Brain microvascular endothelial cell (primary cell): ENCODE data around the gene TMPRSS2.

ENCODE experiments used
- DNase-seq: peaks from one replicate; pipeline ENCODE4 v3.0.0-alpha.2; 2020
- H3K27ac ChIP-seq: fragments of 250-450 bp; sonication (Bioruptor Pico); 2 replicates; pipeline ENCODE4 v1.5.1; 2020; ENCODE audit warnings: mild to moderate bottlenecking, moderate library complexity
- H3K27me3 ChIP-seq: fragments of 250-450 bp; sonication (Bioruptor Pico); replicated peaks from 2 replicates; pipeline ENCODE4 v1.5.1; 2020; ENCODE audit warnings: mild to moderate bottlenecking
- H3K36me3 ChIP-seq: fragments of 250-450 bp; sonication (Bioruptor Pico); replicated peaks from 2 replicates; pipeline ENCODE4 v1.5.1; 2020; ENCODE audit warnings: mild to moderate bottlenecking
- H3K4me3 ChIP-seq: 2 replicates; pipeline ENCODE4 v1.5.1; 2011; ENCODE audit warnings: low read depth, mild to moderate bottlenecking, control low read depth, low read length, moderate library complexity
- in situ Hi-C: cut with HindIII; loops from 2 replicates; pipeline ENCODE4 v1.10.0; 2017; ENCODE audit warnings: low sequenced_read_pairs, low pct_ligation_motif_present
- TF ChIP-seq, protein P1 (sequence below): IDR thresholded peaks from 2 replicates; pipeline ENCODE4 v1.5.1; 2011; ENCODE audit warnings: low read depth, mild to moderate bottlenecking, moderate library complexity, low read length, control low read depth, inconsistent platforms; ENCODE audit errors: missing control alignments

The TMPRSS2 gene

DNA sequence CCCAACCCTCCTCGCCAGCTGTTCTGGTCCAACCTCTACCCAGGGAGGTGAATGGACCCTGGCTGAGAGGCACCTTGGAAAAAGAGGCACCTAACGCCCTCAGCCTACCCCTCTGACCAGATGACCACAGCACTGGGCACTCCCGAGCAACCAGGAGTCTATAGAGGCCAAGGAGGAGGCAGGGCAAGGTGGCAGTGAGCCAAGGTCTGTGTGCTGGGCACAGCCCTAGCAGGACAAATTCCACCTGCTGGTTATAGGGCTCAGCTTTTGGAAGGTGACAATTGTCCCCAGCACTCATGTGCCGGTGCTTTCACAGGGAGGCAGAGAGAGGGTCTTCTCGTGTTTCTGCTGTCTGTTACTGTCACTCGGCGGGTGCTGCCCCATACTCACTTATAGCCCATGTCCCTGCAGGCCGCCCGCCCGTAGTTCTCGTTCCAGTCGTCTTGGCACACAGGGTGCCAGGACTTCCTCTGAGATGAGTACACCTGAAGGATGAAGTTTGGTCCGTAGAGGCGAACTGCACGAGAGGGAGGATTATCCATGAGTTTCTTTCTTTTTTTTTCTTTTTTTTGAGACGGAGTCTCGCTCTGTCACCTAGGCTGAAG lies 27.8 kb downstream of the TMPRSS2 start:
- TF ChIP-seq, protein P1, sequence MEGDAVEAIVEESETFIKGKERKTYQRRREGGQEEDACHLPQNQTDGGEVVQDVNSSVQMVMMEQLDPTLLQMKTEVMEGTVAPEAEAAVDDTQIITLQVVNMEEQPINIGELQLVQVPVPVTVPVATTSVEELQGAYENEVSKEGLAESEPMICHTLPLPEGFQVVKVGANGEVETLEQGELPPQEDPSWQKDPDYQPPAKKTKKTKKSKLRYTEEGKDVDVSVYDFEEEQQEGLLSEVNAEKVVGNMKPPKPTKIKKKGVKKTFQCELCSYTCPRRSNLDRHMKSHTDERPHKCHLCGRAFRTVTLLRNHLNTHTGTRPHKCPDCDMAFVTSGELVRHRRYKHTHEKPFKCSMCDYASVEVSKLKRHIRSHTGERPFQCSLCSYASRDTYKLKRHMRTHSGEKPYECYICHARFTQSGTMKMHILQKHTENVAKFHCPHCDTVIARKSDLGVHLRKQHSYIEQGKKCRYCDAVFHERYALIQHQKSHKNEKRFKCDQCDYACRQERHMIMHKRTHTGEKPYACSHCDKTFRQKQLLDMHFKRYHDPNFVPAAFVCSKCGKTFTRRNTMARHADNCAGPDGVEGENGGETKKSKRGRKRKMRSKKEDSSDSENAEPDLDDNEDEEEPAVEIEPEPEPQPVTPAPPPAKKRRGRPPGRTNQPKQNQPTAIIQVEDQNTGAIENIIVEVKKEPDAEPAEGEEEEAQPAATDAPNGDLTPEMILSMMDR = no peak

DNA sequence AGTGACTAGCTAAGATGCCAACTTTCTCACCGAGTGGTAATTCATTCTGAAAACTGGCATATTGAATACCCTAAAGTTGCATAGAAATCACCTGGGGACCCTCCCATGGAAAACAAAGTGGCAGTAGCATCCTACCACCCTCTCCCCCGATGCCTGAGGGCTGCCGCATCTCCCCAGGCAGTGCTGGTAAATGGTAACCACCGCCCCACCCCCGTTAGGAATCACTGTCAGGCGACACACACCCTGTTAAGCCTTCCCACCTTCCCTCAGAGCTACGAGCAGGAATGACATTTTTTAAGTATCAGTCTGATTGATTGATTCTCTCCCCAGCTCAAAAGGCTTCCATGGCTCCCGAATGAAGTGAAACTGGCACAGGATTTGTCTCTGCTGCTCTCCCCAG lies 28.3 kb downstream of the TMPRSS2 start:
- in situ Hi-C loops = no loop called here
- no peak overlapping the region for H3K4me3 ChIP-seq
- H3K27me3 ChIP-seq = no peaks in the 10 kb centered on the region
- no peak for DNase-seq
- no peak overlapping the region for H3K27ac ChIP-seq
- no peaks in the 10 kb centered on the region for H3K36me3 ChIP-seq
- TF ChIP-seq, protein P1 = no peak

More for the DNA sequence above, 27.8 kb downstream of the TMPRSS2 start:
- Histone ChIP-seq H3K4me3 (no peak overlapping the region), H3K36me3 (no peaks in the 10 kb centered on the region), H3K27me3 (no peaks in the 10 kb centered on the region), H3K27ac (no peak overlapping the region)
- no peak for DNase-seq
- in situ Hi-C loops = no loop called here

DNA sequence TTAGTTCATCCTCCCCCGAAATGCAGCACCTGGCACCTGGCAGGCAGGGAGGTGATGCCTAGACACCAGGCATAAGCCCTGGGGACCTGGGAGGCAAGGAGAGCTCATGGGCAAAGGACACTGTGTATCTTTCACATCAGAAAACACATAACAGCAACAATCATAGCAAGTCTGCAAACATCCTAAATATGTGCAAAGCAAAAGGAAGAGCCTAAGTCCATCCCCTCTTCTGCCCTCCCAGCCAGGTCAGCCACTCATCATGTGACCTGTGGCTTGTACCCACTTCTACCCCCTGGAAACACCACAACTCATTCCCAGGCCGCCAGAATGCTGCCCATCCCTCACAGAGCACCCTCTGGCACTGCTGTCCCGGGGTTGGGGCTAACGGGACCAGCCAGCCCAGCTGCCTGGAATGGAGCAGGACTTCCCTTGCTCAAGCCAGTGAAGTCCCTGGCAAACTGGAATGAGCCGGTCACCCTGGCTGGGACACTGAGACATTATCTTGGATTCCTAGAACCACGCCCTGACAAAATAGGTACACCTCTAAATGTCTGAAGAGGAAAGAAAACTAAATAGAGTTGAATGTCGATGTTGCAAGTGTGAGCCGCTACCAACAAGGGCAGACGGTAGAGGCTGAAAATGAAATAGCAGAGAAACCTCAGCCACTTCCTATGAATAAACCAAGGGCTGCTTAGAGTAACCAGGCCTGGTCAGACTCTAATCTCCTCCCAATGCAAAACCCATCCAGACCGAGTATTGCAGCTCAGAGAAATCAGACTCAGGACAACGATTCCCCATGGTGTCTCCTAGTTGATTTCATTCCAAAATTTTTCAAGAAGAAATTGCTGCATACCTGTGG lies 29.4 kb downstream of the TMPRSS2 start:
- Histone ChIP-seq H3K4me3 (no peak overlapping the region), H3K27me3 (no peaks in the 10 kb centered on the region), H3K36me3 (no peaks in the 10 kb centered on the region), H3K27ac (no peak overlapping the region)
- in situ Hi-C loops = no loop called here
- no peak for DNase-seq
- TF ChIP-seq, protein P1 = no peak

DNA sequence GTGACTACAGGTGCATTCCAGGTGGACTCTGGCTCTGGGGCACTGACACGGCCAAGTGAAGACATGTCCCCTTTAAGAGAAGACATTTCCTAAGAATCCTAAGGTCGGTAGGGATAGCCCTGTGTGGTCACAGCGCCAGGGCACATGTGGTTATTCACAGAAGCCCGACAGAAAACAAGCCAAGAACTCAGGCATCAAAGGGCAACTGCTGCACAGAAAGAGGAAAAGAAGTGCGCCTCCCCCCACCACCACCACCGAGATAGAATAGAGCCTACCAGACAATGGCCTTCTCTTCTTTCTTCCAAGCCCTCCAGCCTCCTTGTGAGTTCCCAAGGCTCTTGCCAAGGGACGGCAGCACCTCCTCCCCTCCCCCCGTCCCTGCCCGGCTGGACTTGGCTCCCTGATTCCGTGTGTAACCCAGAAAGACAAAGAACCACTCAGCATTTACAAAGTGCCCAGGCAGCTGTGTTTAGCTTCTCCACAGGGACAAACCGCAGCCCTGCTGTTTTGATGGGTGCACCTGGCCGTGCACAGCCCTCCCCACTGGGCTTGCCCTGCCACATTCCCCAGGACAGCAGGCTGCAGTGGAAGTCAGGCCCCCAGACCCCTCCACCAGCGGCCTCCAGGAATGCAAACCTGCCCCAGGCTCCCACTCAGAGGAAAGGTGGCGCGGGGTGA lies 30.2 kb downstream of the TMPRSS2 start:
- no peaks in the 10 kb centered on the region for H3K36me3 ChIP-seq
- in situ Hi-C loops = no loop called here
- H3K27ac ChIP-seq = no peak overlapping the region
- DNase-seq = no peak
- TF ChIP-seq, protein P1 = no peak
- no peaks in the 10 kb centered on the region for H3K27me3 ChIP-seq
- H3K4me3 ChIP-seq = no peak overlapping the region

DNA sequence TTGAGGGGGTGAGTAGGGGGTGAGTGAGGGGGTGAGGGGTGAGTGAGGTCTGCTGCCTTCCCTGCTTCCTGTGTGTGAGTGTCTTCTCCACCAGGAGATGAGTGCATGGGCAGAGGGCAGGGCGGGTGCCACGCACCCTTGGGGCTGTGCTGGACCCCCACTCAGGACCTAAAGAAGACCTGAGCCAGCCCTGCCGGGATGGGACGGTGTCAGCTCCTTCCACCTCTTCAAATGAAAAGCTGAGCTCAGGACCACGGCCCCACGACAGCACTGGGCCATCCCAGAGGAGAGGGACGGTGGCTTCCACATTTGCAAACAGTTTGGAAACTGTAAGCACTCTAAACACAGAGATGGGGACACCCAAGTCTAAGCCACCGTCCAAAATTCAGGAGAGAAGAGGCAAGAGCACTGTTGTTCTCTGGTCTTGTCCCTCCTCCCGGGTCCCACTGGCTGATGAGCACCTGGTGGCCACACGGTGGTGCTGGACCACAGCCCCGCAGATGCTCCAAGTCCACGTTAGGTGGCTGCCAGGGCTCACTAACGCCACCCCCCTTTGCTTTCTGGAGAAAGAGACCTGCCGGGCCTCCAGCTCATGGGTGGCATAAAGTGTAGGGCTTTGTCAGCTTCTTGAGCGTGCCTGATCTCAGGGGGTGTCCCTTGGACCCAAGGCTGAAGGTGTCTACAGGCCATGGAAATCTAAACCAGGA lies 32.1 kb downstream of the TMPRSS2 start:
- in situ Hi-C loops = no loop called here

More for the DNA sequence above, 32.1 kb downstream of the TMPRSS2 start:
- TF ChIP-seq, protein P1 = peak; percentile 29
- Histone ChIP-seq H3K27me3 (no peaks in the 10 kb centered on the region), H3K27ac (no peak overlapping the region), H3K36me3 (no peaks in the 10 kb centered on the region), H3K4me3 (no peak overlapping the region)
- DNase-seq = no peak
